KG1 (cell line): ENCODE measurements around the gene RUBCN.
"Not testable (repeated sequence)": the region's sequence is repeated elsewhere in the genome, so short reads cannot be mapped to it uniquely, and the experiment has no call there.

Experiments
- DNase-seq: peaks from one replicate; lab custom pipeline; 2025; lab: John Stamatoyannopoulos, UW

RUBCN gene

GRCh38 chr3:197734667-197735318, 1.9 kb downstream of the RUBCN start:
- DNase-seq = no peak

- no peak for DNase-seq
Observed at GRCh38 chr3:197733042-197733441, 3.7 kb downstream of the RUBCN start.

GRCh38 chr3:197731483-197731882, 5.2 kb downstream of the RUBCN start:
- DNase-seq = not testable (repeated sequence)

GRCh38 chr3:197730770-197731169, 5.9 kb downstream of the RUBCN start:
- not testable (repeated sequence) for DNase-seq

- no peak for DNase-seq
Observed at GRCh38 chr3:197730200-197730599, 6.5 kb downstream of the RUBCN start.

GRCh38 chr3:197728487-197728886, 8.2 kb downstream of the RUBCN start:
- DNase-seq = no peak

- not testable (repeated sequence) for DNase-seq
Observed at GRCh38 chr3:197727878-197728277, 8.8 kb downstream of the RUBCN start.

- no peak for DNase-seq
Observed at GRCh38 chr3:197722734-197723133, 14.0 kb downstream of the RUBCN start.

- no peak for DNase-seq
Observed at GRCh38 chr3:197720694-197721093, 16.0 kb downstream of the RUBCN start.

GRCh38 chr3:197718891-197719290, 17.8 kb downstream of the RUBCN start:
- no peak for DNase-seq

- DNase-seq = no peak
Observed at GRCh38 chr3:197714251-197714650, 22.5 kb downstream of the RUBCN start.

- DNase-seq = no peak
Observed at GRCh38 chr3:197713477-197713822, 23.3 kb downstream of the RUBCN start.

GRCh38 chr3:197711973-197712707, 24.6 kb downstream of the RUBCN start:
- DNase-seq = peak; percentile 60

GRCh38 chr3:197710965-197711364, 25.7 kb downstream of the RUBCN start:
- DNase-seq = not testable (repeated sequence)

GRCh38 chr3:197709135-197709534, 27.6 kb downstream of the RUBCN start:
- DNase-seq = no peak

- no peak for DNase-seq
Observed at GRCh38 chr3:197706658-197707057, 30.0 kb downstream of the RUBCN start.

GRCh38 chr3:197701841-197702240, 34.9 kb downstream of the RUBCN start:
- DNase-seq = no peak

GRCh38 chr3:197700095-197700494, 36.6 kb downstream of the RUBCN start:
- DNase-seq = no peak

GRCh38 chr3:197697355-197697754, 39.3 kb downstream of the RUBCN start:
- DNase-seq = no peak

- no peak for DNase-seq
Observed at GRCh38 chr3:197694251-197694650, 42.5 kb downstream of the RUBCN start.

- no peak for DNase-seq
Observed at GRCh38 chr3:197692641-197693040, 44.1 kb downstream of the RUBCN start.

- DNase-seq = no peak
Observed at GRCh38 chr3:197690754-197691153, 46.0 kb downstream of the RUBCN start.

GRCh38 chr3:197687570-197687969, 49.1 kb downstream of the RUBCN start:
- no peak for DNase-seq

- DNase-seq = no peak
Observed at GRCh38 chr3:197686899-197687298, 49.8 kb downstream of the RUBCN start.
